Activated CD4-positive, alpha-beta T cell treated with anti-CD3 and anti-CD28 coated beads, Interleukin-2, Interleukin-4, amounts not matched to agents 100 ng/mL and 50 ng/mL, durations not matched to agents 16 hours and 8 hours (primary cell): ENCODE measurements around the gene ESPL1.
"Not testable (repeated sequence)": the region's sequence is repeated elsewhere in the genome, so short reads cannot be mapped to it uniquely, and the experiment has no call there.

Source experiments
- DNase-seq: peaks from one replicate; pipeline ENCODE4 v3.0.0-alpha.2; 2020; ENCODE audit warnings: low spot score

ESPL1 gene

DNA sequence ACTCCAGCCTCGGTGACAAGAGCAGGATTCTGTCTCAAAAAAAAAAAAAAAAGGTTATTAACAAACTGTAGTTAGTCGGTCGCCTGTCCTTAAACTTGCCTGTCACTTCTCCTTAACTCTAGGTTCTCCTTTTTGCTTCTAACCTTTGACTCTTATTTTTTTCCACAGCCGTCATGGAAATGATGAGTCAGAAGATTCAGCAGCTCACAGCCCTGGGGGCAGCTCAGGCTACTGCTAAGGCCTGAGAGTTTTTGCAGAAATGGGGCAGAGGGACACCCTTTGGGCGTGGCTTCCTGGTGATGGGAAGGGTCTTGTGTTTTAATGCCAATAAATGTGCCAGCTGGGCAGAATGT is 31.0 kb downstream of the ESPL1 start:
- peak; percentile 52 for DNase-seq

DNA sequence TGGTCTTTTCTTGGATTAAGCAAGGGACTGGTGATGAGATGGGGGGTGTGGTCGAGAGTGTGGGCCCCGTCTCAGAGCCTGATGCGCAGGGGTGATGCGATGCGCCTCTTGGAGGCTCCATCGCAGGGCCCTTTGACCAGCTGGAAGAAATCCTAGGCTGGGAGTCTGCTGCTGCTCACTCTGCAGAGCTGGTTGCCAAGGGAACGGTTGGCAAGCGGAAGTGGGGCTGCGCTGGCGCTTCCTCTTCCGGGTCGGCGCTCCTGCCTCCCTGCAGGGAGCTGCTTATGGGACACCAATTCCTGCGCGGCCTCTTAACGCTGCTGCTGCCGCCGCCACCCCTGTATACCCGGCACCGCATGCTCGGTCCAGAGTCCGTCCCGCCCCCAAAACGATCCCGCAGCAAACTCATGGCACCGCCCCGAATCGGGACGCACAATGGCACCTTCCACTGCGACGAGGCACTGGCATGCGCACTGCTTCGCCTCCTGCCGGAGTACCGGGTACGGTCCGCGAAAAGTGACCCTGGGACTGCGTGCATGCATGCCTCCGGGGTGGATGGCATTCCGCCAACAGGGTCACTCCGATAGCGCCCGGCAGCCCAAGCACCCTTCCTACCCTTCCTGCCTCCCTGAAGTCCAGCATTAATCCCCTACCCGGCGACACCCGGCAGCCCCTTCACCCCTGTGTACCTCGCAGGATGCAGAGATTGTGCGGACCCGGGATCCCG is 31.5 kb downstream of the ESPL1 start, which contains the start of gene MYG1:
MYG1 (plus strand) TSS at position 242 of the 727 bp plus-strand sequence; CDS start at position 285, 43 bp downstream.
- DNase-seq, result peak; percentile 93

DNA sequence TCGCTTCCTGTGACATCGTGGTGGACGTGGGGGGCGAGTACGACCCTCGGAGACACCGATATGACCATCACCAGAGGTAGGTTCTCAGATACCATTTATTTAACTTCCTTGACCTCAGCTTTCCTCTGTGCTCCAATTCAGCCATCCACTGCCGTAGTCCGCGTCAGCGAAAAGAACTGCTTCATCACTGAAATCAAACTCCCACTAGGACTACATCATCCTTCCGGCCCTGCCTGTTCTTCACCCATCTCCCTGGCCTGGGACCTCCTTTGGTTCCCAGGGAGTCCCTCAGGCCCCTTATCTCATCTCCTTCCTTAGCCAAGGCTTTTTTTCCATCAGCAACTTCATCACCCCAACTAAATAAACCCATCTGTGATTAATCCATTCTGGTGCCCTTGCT is 32.1 kb downstream of the ESPL1 start:
- DNase-seq, result peak; percentile 24

DNA sequence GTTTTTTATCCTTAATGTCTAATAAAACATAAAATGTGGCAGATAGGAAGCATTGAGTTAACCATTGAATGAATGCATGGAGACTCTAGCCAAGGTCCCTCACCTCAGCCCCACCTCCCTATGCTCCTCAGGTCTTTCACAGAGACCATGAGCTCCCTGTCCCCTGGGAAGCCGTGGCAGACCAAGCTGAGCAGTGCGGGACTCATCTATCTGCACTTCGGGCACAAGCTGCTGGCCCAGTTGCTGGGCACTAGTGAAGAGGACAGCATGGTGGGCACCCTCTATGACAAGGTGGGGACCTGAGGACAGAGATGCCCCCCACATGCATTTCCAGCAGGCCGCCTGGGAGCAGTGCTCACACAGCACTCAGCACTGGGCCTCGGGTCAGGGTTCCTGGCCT is 34.8 kb downstream of the ESPL1 start:
- DNase-seq, result no peak

DNA sequence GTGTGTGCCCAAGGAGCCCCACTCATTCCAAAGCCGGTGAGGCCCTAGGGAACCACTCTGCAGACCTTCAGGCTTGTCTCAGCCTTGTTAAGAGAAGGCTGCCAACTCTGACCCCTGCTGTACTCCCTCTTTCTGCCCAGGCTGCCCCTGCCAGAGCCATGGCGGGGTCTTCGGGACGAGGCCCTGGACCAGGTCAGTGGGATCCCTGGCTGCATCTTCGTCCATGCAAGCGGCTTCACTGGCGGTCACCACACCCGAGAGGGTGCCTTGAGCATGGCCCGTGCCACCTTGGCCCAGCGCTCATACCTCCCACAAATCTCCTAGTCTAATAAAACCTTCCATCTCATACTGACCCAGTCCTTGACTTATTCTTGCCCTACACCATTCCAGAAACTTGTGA is 38.7 kb downstream of the ESPL1 start:
- no peak for DNase-seq

DNA sequence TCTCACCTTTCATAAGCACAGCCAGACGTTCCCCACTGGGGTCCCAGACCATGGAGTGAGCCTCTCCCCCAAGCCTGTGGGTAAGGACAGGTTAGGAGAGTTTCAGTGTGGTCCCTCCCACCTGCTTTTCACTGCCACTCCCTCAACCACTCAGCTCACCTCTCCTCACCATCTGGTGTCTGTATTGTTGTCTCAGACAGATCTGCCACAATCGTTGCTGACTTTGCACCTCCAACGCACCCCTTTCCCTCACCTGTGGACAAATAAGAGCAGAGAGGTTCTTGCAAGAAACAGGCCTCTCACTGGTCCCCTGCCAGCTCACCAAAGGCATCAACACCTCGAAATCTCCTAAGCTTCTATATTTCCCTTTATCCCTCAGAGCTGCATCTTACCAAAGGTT is 40.2 kb downstream of the ESPL1 start:
- DNase-seq, result no peak

DNA sequence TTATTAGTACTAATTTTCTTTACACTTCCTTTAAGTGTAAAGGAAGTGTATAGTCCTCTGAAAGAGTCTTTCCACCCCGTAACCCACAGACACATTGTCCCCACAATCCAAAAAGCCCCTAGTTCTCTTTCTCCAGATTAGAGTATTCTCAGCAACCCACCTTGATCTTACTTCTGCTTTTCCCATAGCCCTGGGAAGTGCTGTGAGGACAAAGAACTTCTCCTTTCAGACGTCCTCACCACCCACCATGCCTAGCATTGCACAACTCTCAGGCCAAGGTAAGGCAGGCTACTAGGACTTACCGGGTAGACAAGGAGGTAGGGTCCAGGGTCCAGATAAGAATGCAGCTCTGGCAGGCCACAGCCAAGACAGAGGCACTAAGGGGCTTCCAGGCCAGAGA is 45.9 kb downstream of the ESPL1 start:
- no peak for DNase-seq

DNA sequence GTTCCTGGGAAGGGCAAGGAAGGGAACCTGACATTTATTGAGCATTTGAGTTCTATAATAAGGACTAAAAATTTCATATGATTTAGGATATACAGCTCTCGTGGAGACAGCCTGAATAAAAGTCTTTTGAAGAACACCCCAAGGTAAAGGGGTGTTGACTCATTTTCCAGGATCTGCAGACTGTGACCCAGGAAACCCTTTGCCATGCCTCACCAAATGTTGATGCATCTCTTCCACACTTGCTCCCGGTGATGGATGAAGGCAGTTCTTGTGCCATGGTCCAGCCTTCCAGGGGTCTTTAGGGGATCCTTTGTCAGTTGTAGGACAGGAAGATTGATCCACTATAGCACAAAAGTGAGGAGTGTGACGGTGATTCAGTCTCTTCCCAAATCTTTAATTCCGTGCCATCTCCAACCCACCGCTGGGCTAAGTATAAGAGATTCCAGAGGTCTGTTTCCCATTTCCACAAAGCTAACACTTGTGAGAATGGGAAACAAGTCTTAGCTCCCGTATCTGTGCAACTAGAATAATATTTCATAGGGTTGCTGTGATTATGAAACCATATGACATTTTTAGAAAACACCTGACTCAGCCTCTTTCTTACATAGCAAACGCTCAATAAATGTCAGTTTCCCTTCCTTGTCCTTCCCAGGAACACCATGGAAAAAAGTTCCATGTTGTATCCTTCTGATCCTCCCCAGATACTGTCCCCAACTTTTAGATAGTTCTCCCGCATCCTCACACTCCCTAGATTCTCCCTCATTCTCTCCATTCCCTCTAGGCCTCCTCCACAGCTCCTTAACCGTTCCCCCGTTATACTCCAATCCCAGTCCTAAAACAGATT is 52.5 kb downstream of the ESPL1 start:
- DNase-seq, result no peak

DNA sequence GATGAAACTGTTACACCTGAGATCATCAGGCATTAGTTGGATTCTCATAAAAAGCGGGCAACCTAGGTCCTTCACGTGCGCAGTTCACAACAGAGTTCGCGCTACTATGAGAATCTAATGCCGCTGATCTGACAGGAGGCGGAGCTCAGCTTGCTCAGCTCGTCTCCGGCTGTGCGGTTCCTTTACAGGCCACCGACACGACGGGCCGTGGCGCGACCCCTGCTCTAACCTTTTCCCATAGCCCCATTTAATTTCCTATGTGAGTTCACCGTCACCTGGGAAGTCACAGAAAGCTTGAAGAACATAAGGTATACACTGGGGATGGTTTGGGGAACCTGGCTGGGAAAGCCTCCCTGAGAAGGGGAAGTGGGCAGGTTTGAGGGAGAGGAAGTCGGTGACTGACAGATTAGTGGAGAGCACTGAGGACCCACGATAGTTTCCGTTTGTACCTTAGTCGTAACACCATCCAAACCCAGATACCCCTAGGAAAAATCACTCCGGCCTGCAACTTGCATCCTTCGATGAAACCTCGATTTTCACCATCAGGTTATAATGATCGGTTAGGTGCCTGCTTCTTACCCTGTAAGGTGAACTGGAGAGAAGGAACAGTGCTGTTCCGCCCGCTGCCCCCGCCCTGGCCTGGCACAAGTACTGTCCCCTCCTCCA is 56.1 kb downstream of the ESPL1 start:
- DNase-seq, result peak; percentile 66

DNA sequence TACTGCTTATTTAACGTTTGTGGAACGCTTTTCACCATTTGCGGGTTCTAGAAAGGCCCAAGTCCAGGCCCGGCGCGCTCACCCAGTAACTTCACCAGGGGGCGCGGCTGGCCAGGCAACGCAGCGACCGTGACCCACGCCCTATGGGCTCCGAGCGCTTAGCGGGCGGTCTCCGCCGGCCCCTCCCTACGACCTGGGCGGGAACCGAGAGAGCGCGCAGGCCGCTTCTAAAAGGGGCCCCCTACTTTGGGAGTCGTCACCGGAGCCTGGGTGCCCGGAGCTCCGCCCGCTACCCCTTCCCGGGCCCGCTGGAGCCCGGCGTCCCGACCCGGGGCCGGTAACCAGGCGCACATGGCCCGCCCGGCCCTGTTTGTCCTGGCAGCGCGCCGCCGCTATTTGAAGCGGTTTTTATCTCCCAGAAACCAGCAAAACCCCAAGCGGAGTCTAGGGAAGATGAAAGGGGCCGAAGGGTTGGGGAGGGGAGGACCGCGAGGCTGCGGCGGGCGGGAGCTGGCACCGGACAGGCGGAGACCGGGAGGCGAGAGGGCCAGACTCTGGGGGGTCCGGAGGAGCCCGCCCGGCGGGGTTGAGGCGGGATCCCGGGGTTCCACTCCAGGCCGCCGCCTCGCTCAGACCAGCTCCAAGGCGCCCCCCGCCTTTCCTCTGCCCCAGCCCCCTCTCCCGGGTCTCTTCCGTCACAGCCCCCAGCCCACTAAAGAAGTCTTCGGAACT is 56.8 kb downstream of the ESPL1 start:
- peak; percentile 91 for DNase-seq

DNA sequence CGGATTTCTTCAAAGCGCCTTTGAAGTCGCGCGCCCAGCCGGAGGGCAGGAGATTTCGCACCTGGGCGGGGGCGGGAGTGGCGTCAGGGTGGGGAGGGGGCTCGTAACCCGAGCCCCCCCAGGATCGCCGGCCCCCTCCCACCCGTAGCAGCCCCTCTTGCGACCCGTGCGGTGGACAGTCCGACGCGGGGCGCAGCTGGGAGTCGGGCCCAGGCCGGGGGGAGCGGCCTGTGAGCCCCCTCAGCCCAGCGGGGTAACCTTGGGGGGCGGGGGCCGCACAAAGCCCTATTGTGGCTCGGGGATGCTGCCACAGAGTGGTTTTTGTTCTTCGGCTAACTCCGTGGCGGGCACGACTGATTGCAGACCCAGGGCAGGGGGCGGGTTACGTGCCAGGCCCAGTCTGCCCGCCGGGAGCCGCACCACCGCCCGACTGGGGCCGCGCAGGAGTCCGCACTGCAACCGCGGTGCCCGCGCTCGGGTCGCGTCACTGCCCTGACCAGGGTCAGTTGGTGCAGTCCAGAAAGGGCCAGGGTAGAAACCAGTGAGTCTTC is 57.5 kb downstream of the ESPL1 start:
- no peak for DNase-seq

DNA sequence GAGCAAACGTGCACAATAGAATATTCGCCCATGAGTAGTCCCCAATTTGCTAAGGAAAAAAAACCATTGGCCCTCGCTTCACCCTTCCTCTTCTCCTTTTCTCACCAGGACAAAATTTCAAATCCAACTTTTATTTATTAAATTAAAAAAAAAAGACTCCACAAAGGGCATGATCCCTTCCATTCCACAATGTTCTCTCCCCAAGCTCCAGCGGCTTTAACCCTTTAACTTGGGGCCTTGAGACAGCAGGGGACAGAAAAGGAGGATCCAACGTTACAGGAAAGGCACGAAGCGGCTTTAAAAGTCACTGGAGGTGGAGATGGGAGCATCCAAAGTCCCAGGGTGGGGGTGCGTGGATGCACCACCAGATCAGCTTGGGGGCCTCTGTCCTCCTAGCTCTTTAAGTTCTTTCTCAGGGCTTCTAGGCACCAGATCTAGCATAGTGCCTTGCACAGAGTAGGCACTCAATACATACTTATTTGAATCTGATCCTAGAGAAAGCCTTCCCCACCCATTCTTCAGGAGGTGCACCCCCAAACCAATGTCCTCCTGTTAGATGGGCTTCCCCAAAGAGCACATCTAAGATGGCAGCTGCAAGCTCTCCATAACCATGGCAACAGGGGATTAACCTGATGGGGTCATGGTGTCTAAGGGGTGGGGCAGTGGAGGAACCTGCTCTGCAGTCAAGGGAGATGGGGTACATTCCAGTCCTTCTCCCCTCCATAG is 58.5 kb downstream of the ESPL1 start:
- no peak for DNase-seq

DNA sequence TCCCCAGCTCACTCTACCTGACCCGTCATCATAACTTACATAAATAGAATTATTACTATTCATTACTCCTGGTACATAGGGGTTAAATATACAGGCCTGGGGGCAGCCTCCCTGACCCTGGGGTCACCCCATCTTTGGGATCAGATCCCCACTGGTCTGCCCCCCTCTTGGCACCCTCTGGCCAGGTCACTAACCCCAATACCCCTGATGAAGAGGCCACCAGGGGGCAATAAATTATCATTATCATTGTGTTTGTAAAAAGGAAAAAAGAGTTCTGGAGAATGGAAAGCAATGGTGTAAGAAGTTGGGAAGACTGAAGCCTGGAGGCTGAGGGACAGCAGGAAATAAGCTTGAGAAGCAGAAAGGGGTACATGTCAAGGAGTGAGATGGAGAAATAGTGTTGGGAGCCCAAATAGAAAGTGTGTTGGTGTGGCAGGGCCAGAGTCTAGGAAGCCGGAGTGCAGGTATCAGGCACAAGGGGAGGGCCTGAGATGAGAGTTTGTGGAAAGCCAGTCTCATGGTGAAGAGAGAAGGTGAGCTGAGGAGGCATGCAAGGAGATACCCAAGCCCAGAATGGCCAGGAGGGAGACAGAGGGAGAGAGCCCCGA is 59.4 kb downstream of the ESPL1 start:
- no peak for DNase-seq

DNA sequence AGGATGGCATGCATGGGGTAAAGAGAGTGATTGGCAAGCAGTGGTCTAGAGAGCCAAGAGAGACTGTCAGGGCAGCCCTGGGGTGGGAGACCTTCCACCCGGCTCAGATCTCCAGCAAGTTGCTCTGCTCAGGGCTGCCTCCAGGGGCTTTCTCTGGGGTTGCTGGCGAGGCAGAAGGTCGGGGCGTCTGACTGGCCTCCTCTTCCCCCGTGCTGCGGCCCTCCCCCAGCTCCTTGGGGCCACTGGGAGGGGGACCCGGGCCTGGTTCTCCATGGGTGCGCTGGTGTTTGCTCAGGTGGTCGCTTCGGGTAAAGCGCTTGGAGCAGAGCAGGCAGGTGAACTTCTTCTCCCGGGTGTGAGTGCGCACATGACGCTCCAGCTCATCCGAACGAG is 59.9 kb downstream of the ESPL1 start:
- DNase-seq, result no peak

DNA sequence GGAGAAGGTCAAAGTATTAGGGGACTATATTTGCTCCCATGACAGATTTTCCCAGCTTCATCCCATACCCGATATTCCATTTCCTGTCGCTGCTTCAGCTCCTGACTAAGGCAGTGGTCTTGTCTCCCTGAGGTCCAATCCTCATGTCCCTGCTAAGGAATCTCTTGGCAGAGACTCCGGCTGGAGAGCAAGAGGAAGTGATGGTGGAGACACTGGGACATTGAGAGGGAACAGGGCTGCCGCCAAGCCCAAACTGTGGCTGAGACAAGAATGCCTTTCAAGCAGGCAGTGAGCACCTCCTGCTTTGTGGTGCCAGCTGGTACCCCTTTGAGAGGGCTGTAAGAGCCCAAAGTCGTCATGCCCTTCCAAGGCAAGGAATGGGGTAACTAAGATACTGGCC is 62.6 kb downstream of the ESPL1 start:
- no peak for DNase-seq

DNA sequence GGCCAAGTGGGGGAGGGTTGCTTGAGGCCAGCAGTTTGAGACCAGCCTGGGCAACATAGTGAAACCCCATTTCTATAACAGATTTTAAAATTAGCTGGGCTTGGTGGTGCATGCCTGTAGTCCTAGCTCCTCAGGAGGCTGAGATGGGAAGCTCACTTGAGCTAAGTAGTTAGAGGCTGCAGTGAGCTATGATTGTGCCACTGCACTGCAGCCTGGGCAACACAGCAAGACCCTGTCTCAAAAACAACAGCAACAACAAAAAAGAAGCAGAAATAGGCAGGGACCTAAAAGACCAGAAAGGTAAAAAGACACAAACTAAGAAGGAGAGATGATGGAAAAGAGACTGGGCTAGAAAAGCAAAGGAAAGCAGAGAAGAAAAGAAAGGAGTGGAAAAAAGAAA is 64.2 kb downstream of the ESPL1 start:
- not testable (repeated sequence) for DNase-seq

DNA sequence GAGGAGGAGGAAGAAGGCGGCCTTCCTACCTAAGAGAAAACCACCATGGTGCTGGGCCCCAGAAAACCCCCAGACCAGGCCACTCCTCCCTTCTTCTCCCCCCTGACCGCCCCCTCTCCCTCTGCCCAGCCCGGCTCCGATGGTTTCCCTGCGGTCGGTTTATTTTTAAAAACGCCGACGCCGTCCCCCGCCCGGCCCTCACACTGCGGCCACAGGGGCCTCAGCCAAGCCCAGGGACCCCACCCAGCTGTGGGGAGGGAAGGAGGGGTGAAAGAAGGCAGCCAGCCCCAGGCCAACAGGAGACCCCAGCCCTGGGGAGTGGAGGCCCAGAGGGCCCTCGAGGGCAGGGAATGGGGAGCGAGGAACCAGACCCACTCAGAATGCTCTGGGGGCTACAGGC is 64.6 kb downstream of the ESPL1 start:
- no peak for DNase-seq

DNA sequence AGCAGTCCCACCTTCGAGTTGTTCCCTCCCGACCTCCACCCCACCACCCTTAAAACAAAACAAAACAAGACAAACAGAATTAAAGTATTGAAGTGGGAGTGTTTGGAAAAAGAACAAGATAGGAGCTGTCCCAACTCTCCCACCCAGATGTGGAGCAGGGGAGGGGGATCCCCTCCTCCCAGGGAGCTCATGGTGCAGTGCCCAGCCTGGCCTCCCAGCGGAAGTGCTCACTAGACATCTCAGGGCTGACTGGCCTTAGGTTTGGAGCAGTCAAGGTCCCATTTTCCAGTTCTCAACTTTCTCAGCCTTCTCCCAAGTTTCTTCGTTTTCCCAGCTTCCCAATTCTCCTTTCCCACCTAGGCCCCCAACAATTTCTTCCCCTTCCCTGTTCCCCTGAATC is 65.2 kb downstream of the ESPL1 start:
- DNase-seq, result no peak

DNA sequence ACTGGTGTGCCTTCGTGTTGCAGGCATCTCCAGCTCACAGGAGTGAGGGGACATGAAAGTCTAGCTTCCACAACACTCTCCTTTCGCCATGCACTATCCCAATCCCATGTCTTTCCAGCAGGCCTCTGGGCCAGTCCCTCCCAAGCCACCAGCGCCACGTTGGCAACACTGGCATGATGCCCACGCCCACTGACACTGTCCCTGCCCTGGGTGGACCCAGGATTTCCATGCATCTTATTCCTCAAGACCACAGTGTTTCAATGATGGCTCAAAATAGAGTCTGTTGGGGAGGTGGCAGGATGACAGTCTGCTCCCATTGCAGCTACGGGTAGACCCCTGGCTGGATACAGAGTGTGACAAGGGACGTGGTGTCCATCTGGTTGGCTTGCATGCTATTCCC is 65.7 kb downstream of the ESPL1 start:
- no peak for DNase-seq

DNA sequence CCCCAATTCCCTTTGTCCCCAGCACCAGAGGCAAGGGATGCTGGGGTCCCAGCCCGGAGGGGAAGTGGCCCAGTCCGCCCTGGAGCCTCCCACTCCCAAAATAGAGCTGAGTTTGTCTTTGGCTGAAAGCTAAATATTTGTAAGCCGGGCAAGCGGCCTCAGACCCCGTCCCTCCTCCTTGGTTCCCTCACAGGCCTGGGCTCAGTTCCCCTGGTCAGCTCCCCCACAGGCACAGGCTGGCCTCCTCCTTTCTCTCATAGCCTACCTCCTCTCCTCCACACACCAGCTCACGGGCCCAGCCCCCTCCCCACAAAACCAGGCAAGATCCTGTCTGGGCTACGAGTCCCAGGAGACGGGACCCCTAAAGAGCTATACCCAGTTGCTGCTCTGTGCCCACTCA is 66.7 kb downstream of the ESPL1 start:
- DNase-seq, result no peak

DNA sequence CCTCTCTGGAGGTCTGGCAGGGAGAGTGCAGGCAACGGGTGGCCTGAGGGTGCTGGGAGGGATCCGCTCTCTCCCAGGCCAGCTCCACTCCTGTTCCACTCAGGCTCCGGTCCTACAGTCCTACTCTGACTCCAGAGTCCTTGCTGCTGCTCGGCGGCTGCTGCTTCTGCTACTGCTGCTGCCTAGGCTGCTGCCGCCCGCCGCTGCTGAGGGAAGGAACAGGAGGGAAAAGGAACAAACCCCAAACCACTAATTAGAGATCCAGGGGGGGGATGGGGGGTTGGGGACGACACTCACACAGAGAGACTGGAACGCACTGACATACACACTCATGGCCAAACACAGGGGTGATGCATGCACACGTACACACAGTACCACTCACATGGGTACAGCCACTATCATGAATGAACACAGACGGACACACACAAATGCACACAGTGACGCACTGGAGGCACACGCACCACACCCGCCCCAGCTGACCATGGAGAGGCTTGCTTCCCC is 68.1 kb downstream of the ESPL1 start, which contains the start of gene SP7:
SP7 (minus strand) TSS at position 174 of the 501 bp plus-strand sequence. CDS start 708 bp downstream, outside the sequence.
- DNase-seq, result no peak
